HUES48 (cell line): ENCODE data around the gene NENF.
"Not testable (repeated sequence)": the region's sequence is repeated elsewhere in the genome, so short reads cannot be mapped to it uniquely, and the experiment has no call there.

Experiments
- H3K27ac ChIP-seq: one replicate; pipeline ENCODE4 v1.7.0; 2013; ENCODE audit warnings: low read depth, low read length, inconsistent platforms
- H3K27me3 ChIP-seq: 2 replicates; pipeline ENCODE4 v1.6.1; 2013; ENCODE audit warnings: mild to moderate bottlenecking, low read length; ENCODE audit not compliant: control insufficient read depth, insufficient read depth
- H3K36me3 ChIP-seq: 2 replicates; pipeline ENCODE4 v1.6.1; 2013; ENCODE audit warnings: low read length; ENCODE audit not compliant: control insufficient read depth, insufficient read depth
- H3K4me1 ChIP-seq: 2 replicates; pipeline ENCODE4 v1.6.1; 2013; ENCODE audit warnings: mild to moderate bottlenecking, low read length; ENCODE audit not compliant: control insufficient read depth, insufficient read depth
- H3K4me3 ChIP-seq: 2 replicates; pipeline ENCODE4 v1.5.1; 2013; ENCODE audit warnings: mild to moderate bottlenecking, low read depth, low read length
- H3K9ac ChIP-seq: 2 replicates; pipeline ENCODE4 v1.6.1; 2013; ENCODE audit warnings: mild to moderate bottlenecking, low read depth, low read length, moderate library complexity
- H3K9me3 ChIP-seq: 2 replicates; pipeline ENCODE4 v1.6.1; 2013; ENCODE audit warnings: low read length; ENCODE audit not compliant: control insufficient read depth, insufficient read depth

The NENF gene

DNA sequence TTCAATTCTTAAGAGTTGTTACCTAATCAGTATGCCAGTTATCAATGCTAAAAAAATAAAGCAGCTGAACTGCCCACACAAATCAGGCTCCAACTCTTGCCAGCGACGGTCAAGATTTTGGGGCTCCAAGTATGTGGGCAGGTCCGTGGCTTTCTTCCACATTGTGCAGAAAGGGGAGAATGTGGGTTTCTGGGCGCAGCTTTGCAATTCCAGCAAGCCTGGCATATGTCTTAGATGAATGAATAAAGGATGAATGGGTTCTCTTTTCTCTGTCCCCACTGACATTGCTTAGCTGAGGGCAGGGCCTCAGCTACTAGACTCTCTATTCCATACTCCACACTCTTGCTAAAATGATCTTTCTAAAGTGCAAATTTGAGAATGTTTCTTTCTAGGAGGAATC, 42.4 kb downstream of the NENF start:
- H3K9me3 ChIP-seq, result no peaks in the 10 kb centered on the region
- no peaks in the 10 kb centered on the region for H3K27me3 ChIP-seq
- peaks cover 2% of the 10 kb centered on the region; the same call in 1 of the 2 replicates for H3K4me1 ChIP-seq
- H3K4me3 ChIP-seq, result no peak overlapping the region
- H3K27ac ChIP-seq, result no peak overlapping the region
- H3K36me3 ChIP-seq, result no peaks in the 10 kb centered on the region
- no peak overlapping the region for H3K9ac ChIP-seq

DNA sequence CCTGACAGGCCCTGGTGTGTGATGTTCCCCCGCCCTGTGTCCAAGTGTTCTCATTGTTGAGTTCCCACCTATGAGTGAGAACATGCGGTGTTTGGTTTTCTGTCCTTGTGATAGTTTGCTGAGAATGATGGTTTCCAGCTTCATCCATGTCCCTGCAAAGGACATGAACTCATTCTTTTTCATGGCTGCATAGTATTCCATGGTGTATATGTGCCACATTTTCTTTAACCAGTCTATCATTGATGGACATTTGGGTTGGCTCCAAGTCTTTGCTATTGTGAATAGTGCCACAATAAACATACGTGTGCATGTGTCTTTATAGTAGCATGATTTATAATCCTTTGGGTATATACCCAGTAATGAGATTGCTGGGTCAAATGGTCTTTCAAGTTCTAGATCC, 43.1 kb downstream of the NENF start:
- H3K4me1 ChIP-seq, H3K27ac ChIP-seq, H3K27me3 ChIP-seq: not testable (repeated sequence)

DNA sequence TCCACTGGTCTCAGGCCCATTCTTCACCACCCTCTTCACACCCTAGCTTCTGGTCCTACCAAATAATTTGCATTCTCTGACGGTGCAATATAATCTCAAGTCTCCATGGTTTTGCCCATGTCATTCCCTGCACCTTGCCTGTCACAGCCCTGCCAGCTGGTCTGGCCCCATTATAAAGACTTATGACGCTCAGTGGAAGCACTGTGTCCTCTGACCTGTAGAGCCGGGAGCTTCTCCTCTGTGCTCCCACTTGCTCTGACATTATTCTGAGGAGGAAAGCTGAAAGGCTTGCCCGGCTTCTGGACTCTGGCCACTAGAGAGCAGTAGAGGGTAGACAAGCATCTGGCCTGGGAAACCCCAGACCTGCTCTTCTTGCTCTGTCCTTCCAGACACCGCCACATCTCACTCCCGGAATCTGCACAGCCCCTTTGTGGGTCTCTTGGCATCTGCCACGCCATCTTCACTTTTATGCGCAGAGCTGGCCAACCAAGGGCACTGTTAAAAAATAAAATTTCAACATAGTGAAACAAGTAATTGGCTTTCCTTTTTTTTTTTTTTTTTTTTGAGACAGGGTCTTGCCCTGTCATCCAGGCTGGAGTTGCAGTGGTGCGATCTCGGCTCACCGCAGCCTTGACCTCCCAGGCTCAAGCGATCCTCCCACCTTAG, 44.4 kb downstream of the NENF start:
- H3K27ac ChIP-seq, result no peak overlapping the region
- no peaks in the 10 kb centered on the region for H3K9me3 ChIP-seq
- no peak overlapping the region for H3K4me3 ChIP-seq
- no peaks in the 10 kb centered on the region for H3K27me3 ChIP-seq
- no peaks in the 10 kb centered on the region for H3K36me3 ChIP-seq
- H3K4me1 ChIP-seq, result peaks cover 2% of the 10 kb centered on the region; the same call in 1 of the 2 replicates
- no peak overlapping the region for H3K9ac ChIP-seq

More for the DNA sequence above, 43.1 kb downstream of the NENF start:
- H3K36me3 ChIP-seq, H3K4me3 ChIP-seq, H3K9ac ChIP-seq, H3K9me3 ChIP-seq: not testable (repeated sequence)

DNA sequence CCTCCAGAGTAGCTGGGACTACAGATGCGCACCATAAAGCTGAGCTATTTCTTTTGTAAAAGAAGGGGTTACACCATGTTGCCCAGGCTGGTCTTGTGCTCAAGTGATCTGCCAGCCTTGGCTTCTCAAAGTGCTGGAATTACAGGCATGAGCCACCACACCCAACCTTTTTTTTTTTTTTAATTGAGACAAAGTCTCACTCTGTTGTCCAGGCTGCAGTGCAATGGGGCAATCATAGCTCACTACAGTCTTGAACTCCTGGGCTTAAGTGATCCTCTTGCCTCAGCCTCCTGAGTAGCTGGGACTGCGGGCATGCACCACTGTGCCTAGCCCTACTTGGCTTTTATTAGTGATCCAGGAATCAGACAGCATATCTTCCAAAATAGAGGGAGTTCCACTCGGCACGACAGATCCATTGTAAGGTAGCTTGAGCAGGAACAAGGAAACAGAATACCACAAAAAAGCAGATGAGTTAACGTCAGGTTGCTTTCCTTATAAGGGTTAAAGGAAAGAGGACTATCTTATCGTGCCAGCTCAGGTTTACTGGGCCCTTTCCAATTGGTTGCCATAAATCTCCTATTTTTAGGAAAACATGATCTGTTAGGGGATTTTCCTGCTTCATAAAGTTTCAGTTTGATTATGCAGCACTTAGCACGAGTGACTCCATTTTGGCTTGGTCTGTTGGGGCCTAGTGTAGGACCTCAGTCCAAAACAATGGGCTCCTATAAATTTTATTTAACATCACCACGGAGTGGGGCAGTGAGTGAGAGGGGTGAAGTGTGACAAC, 45.2 kb downstream of the NENF start:
- Histone ChIP-seq H3K9me3 (no peaks in the 10 kb centered on the region), H3K36me3 (no peaks in the 10 kb centered on the region), H3K9ac (no peak overlapping the region), H3K4me3 (no peak overlapping the region), H3K4me1 (peaks cover 2% of the 10 kb centered on the region; the same call in 1 of the 2 replicates), H3K27ac (no peak overlapping the region), H3K27me3 (no peaks in the 10 kb centered on the region)

DNA sequence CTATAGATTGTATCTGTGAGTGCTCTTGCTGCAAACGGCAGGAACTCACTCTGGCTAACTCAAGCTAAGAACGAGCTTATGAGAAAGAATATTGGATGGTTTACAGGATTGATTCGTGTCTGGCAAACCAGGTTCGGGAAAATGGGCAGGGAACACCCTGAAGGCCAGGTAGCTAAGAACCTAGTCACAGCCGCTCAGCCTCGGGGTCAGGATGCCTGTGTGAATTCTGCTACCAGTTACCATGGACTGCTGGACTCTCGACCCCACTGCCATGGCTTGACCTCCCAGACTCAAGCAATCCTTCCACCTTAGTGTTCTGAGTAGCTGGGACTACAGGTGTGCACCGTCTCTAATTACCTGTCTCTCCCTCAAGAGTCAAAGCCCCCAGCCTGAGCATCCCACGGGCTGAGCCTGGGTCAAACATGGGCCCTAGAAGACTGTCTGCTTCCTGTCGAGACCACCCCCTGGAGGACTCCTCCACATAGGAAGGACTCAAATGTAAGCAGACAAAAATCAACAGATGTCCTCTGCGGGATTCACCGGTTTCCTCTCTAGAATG, 45.8 kb downstream of the NENF start:
- Histone ChIP-seq H3K4me3 (no peak overlapping the region), H3K4me1 (peaks cover 2% of the 10 kb centered on the region; the same call in 1 of the 2 replicates), H3K27ac (no peak overlapping the region), H3K27me3 (no peaks in the 10 kb centered on the region), H3K9me3 (no peaks in the 10 kb centered on the region), H3K36me3 (no peaks in the 10 kb centered on the region), H3K9ac (no peak overlapping the region)

DNA sequence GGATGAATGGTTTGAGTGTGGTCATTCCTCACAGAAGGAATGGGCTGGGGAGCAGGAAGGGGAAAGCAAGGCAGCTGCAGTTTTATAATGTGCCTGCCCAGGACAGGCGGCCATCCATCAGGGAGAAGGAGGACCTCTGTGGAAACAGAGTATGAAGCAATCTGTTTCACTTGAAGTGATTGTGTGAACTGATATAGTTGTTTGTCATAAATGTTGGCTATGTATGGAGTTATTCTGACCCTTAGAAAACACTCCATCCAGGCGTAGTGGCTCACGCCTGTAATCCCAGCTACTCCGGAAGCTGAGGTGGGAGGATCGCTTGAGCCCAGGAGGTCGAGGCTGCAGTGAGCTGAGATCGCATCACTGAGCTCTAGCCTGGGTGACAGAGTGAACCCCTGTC, 46.5 kb downstream of the NENF start:
- Histone ChIP-seq H3K4me3 (no peak overlapping the region), H3K27ac (no peak overlapping the region)

DNA sequence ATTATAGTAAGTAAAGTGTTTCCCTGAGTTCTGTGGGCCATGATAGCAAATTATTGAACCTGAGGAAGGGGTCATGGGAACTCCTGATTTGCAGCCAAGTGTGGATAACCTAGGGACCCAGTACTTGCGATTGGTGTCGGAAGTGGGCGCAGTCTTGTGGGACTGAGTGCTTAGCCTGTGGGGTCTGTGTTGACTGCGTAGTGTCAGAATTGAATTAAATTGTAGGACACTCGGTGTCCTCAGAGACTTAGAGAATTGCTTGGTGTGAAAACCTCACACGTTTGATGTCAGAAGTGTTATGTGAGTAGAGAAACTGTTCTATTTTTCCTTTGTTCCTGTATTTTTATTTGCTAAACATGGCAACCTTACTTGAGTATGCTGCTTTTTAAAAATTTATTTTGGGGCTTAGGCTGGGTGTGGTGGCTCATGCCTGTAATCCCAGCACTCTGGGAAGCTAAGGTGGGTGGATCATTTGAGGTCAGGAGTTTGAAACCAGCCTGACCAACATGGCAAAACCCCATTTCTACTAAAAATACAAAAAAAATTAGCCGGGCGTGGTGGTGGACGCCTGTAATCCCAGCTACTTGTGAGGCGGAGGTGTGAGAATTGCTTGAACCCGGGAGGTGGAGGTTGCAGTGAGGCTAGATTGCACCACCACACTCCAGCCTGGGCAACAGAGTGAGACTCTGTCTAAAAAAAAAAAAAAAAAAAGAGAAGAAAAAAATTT, 48.2 kb downstream of the NENF start:
- not testable (repeated sequence) for H3K4me3 ChIP-seq, H3K9me3 ChIP-seq, H3K9ac ChIP-seq, H3K27ac ChIP-seq, H3K4me1 ChIP-seq, H3K36me3 ChIP-seq, H3K27me3 ChIP-seq

More for the DNA sequence above, 46.5 kb downstream of the NENF start:
- Histone ChIP-seq H3K4me1 (peaks cover 2% of the 10 kb centered on the region; the same call in 1 of the 2 replicates), H3K9me3 (no peaks in the 10 kb centered on the region), H3K27me3 (no peaks in the 10 kb centered on the region), H3K36me3 (no peaks in the 10 kb centered on the region), H3K9ac (no peak overlapping the region)

DNA sequence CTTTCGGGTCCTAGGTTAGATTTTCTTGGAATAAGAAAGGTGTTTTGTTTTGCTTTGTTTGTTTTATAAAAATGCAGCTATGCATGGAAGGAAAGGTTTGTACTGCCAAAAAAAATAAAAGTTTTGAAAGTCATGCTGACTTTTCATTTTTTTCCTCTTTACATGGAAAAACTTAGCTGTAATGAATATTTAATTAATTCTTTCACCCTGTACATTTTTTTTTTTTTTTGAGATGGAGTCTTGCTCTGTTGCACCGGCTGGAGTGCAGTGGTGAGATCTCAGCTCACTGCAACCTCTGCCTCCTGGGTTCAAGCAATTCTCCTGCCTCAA, 48.7 kb downstream of the NENF start:
- H3K36me3 ChIP-seq, result no peaks in the 10 kb centered on the region
- H3K9ac ChIP-seq, result no peak overlapping the region
- no peak overlapping the region for H3K27ac ChIP-seq
- H3K4me3 ChIP-seq, result no peak overlapping the region
- H3K27me3 ChIP-seq, result no peaks in the 10 kb centered on the region
- H3K4me1 ChIP-seq, result peaks cover 2% of the 10 kb centered on the region; the same call in 1 of the 2 replicates
- no peaks in the 10 kb centered on the region for H3K9me3 ChIP-seq

DNA sequence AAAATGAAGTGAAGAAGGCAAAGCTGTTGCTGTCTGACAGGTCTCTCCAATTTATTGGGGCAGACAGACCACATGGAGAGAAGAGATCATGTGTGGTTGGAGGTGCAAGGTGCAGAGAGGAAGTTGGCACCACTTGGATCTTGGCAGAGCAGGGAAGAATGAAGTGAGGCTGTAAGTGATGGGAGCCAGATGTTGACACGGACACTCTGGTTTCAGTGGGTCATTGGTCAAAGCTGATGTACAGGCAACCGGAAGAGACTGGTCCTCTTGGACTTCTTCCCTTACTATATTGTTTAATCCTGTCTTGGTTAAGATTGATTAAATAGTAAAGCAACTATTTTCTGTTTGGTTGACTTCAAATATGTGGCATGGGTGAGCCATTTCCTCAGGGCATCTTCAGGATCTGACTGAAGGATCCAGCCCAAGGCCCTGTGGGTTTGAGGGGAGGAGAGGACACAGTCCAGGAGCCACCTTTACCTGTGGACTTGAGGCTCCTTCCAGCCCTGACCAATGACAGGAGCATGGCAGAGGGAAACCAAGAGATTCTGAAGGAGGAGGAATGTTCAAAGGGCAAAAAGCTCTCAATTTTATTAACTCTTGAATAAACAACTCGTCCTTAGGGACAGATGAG, 49.4 kb downstream of the NENF start:
- H3K27ac ChIP-seq, result no peak overlapping the region
- peaks cover 2% of the 10 kb centered on the region; the same call in 1 of the 2 replicates for H3K4me1 ChIP-seq
- H3K27me3 ChIP-seq, result no peaks in the 10 kb centered on the region
- no peaks in the 10 kb centered on the region for H3K9me3 ChIP-seq
- H3K4me3 ChIP-seq, result no peak overlapping the region
- no peak overlapping the region for H3K9ac ChIP-seq
- no peaks in the 10 kb centered on the region for H3K36me3 ChIP-seq

DNA sequence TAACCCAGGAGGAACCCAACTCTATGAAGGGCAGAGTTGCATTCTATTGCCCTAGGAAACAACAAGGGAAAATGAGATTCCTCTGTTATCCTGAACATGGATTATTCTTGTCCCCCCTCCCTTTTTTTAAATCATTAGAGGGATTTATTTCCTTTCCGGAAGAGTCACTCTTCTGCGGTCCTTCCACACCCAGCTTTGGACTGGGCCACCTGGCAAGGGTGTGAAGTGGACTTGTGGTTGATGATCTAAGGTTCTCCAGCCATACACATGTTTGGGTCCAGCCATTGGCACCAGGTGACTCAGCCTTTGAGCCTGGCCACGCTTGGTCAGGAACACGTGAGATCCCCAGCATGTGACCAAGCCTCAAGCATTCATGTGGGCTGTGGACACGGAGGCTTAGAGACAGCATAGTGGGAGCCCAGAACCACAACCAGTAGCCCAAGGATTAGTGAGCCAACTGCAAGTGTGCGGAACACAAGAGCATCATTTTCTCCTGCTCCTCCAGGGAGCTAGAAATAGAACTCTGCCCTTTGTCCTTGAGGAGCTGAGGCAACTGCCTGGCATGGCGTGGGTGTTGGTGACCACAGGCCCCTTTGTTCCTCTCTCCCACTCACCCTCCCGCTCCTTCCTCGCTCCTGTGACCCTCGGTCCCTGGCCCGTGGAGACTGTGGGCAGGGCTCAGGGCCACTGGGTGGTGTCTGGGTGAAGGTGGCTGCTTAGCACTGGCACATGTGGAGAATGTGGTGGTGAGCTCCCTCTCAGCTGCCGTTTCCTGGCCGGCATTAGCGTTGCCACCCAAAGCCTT, 50.1 kb downstream of the NENF start:
- Histone ChIP-seq H3K4me3 (no peak overlapping the region), H3K9ac (no peak overlapping the region), H3K27me3 (no peaks in the 10 kb centered on the region), H3K4me1 (peaks cover 2% of the 10 kb centered on the region; the same call in 1 of the 2 replicates), H3K9me3 (no peaks in the 10 kb centered on the region), H3K36me3 (no peaks in the 10 kb centered on the region), H3K27ac (no peak overlapping the region)
